Brain microvascular endothelial cell (primary cell): Measurements from ENCODE around the gene AFF3.

Experiments
- DNase-seq: peaks from one replicate; pipeline ENCODE4 v3.0.0-alpha.2; 2020
- H3K27ac ChIP-seq: fragments of 250-450 bp; sonication (Bioruptor Pico); 2 replicates; pipeline ENCODE4 v1.5.1; 2020; ENCODE audit warnings: mild to moderate bottlenecking, moderate library complexity
- H3K27me3 ChIP-seq: fragments of 250-450 bp; sonication (Bioruptor Pico); replicated peaks from 2 replicates; pipeline ENCODE4 v1.5.1; 2020; ENCODE audit warnings: mild to moderate bottlenecking
- H3K36me3 ChIP-seq: fragments of 250-450 bp; sonication (Bioruptor Pico); replicated peaks from 2 replicates; pipeline ENCODE4 v1.5.1; 2020; ENCODE audit warnings: mild to moderate bottlenecking
- H3K4me3 ChIP-seq: 2 replicates; pipeline ENCODE4 v1.5.1; 2011; ENCODE audit warnings: low read depth, mild to moderate bottlenecking, control low read depth, low read length, moderate library complexity
- in situ Hi-C: cut with HindIII; loops from 2 replicates; pipeline ENCODE4 v1.10.0; 2017; ENCODE audit warnings: low sequenced_read_pairs, low pct_ligation_motif_present
- TF ChIP-seq, protein P1 (sequence below): IDR thresholded peaks from 2 replicates; pipeline ENCODE4 v1.5.1; 2011; ENCODE audit warnings: low read depth, mild to moderate bottlenecking, moderate library complexity, low read length, control low read depth, inconsistent platforms; ENCODE audit errors: missing control alignments

The AFF3 gene

GRCh38 chr2:99918389-99918788, 224.0 kb downstream of the AFF3 start:
- in situ Hi-C loops = no loop called here

DNA sequence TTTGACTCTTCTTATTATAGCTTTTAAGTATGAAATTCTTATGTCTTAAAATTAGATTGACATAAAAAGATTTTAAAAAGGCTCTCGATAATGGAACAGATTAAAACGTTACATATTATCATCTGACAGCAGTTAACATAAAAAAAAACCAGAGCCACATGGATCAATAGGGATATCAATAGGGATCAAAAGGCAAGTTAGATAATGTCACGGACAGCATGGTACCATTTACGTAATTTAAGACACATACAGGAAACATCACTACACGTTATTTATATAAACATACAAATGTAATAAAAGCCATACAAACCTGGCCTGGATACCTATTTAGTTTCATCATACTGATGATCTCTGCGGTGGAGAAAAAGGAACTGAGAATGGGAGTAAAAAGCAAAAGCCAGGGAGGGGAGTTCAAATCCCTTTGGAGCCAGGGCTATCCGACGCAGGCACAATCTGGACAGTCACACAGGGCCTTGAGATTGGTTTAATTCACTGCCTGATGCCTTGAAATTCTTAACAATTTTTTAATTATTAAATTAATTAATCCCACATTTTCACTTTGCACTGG, 227.2 kb downstream of the AFF3 start:
- Histone ChIP-seq H3K27me3 (no peaks in the 10 kb centered on the region), H3K36me3 (no peaks in the 10 kb centered on the region), H3K4me3 (no peak overlapping the region), H3K27ac (no peak overlapping the region)
- TF ChIP-seq, protein P1, sequence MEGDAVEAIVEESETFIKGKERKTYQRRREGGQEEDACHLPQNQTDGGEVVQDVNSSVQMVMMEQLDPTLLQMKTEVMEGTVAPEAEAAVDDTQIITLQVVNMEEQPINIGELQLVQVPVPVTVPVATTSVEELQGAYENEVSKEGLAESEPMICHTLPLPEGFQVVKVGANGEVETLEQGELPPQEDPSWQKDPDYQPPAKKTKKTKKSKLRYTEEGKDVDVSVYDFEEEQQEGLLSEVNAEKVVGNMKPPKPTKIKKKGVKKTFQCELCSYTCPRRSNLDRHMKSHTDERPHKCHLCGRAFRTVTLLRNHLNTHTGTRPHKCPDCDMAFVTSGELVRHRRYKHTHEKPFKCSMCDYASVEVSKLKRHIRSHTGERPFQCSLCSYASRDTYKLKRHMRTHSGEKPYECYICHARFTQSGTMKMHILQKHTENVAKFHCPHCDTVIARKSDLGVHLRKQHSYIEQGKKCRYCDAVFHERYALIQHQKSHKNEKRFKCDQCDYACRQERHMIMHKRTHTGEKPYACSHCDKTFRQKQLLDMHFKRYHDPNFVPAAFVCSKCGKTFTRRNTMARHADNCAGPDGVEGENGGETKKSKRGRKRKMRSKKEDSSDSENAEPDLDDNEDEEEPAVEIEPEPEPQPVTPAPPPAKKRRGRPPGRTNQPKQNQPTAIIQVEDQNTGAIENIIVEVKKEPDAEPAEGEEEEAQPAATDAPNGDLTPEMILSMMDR = no peak
- in situ Hi-C loops = no loop called here
- no peak for DNase-seq

More at GRCh38 chr2:99918389-99918788, 224.0 kb downstream of the AFF3 start:
- TF ChIP-seq, protein P1 = no peak
- DNase-seq = no peak
- Histone ChIP-seq H3K27ac (no peak overlapping the region), H3K4me3 (no peak overlapping the region), H3K36me3 (no peaks in the 10 kb centered on the region), H3K27me3 (no peaks in the 10 kb centered on the region)

GRCh38 chr2:99911736-99912135, 230.7 kb downstream of the AFF3 start:
- no peak for DNase-seq

DNA sequence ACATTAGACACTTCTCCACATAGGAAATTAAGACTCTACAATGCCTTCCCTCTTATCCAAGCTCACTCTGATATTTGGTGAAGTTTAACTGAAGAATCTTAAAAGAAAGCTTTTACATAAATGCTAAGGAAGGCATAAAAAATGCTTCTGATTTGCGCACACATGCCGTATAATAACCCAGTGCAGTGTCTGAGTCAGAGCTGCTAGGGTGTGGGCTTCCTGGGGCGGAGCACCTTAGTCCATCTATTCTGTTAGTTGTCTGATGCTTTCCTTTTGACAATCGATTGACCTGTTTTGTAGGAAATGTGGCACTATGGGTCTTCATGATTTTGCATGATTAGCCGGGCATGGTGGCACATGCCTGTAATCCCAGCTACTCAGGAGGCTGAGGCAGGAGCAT, 231.5 kb downstream of the AFF3 start:
- in situ Hi-C loops = no loop called here
- H3K36me3 ChIP-seq = no peaks in the 10 kb centered on the region
- no peak for DNase-seq
- no peak overlapping the region for H3K27ac ChIP-seq
- H3K27me3 ChIP-seq = no peaks in the 10 kb centered on the region
- no peak overlapping the region for H3K4me3 ChIP-seq
- TF ChIP-seq, protein P1 = no peak

More at GRCh38 chr2:99911736-99912135, 230.7 kb downstream of the AFF3 start:
- H3K27ac ChIP-seq = no peak overlapping the region
- H3K27me3 ChIP-seq = no peaks in the 10 kb centered on the region
- no peaks in the 10 kb centered on the region for H3K36me3 ChIP-seq
- in situ Hi-C loops = no loop called here
- no peak overlapping the region for H3K4me3 ChIP-seq
- TF ChIP-seq, protein P1 = no peak

- in situ Hi-C loops = no loop called here
- Histone ChIP-seq H3K27ac (no peak overlapping the region), H3K36me3 (no peaks in the 10 kb centered on the region), H3K27me3 (no peaks in the 10 kb centered on the region), H3K4me3 (no peak overlapping the region)
- DNase-seq = no peak
- TF ChIP-seq, protein P1 = no peak
These were observed 236.8 kb downstream of the AFF3 start for GRCh38 chr2:99905636-99906035.

DNA sequence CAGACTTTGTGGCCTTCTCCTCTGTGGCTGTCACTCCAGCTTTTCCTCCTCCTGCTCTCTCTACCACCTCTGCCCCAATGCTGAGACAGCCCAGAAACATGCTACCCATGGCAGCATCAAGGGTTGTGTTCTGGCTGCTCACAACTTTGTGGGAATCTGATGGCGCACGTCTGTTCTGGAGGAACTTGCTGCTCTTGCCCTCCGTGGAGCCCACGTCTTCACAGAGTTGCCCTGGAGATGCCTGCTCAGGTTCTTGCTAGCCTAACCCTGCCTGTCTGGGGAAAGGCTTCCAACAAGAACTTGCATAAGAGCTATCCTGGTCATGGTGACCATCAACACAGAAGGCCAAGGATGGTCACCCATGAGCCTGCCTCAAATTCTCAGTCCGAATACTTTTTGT, 237.4 kb downstream of the AFF3 start:
- in situ Hi-C loops = no loop called here
- TF ChIP-seq, protein P1 = no peak
- Histone ChIP-seq H3K36me3 (no peaks in the 10 kb centered on the region), H3K4me3 (no peak overlapping the region), H3K27ac (no peak overlapping the region), H3K27me3 (no peaks in the 10 kb centered on the region)
- no peak for DNase-seq
